HCT116 (cell line): Measurements from ENCODE around the gene ABTB2. TPM values are rescaled to one million over a fixed set of nuclear protein-coding genes. Genes with fewer than 3 reads are reported as not detected.

Experiments
- ATAC-seq: fragments of 200-7000 bp; cut with Tn5 transposase; 2 replicates; pipeline ENCODE4 v1.9.1; 2020; ENCODE audit warnings: mild to moderate bottlenecking, moderate library complexity
- BruUV-seq: library from RNA; stranded (reverse); fragments of 400-500 nt; replicated peaks from 2 replicates; lab custom pipeline; 2021; lab: Mats Ljungman, UMichigan
- CTCF ChIA-PET: fragments of 300-600 bp; sonication (Branson Sonifier 250); formaldehyde crosslinking; loops from one replicate; lab custom pipeline; 2021; ENCODE audit warnings: antibody characterized with exemption; lab: Charles Lee
- POLR2A ChIA-PET: fragments of 300-600, 350-600 bp; sonication (Branson Sonifier 250); formaldehyde crosslinking; loops from one replicate; lab custom pipeline; 2021; ENCODE audit warnings: antibody characterized with exemption; lab: Charles Lee
- RAD21 ChIA-PET, 2 experiments: fragments of 300-600 bp; sonication (Branson Sonifier 250); formaldehyde crosslinking; loops; one replicate each; lab custom pipeline; 2023; ENCODE audit warnings: low total read pairs in 2 of 2; ENCODE audit not compliant: uncharacterized antibody in 2 of 2, unreplicated experiment in 2 of 2, low non-redundant PET in 1 of 2; lab: Charles Lee
- DNase-seq: peaks from one replicate; pipeline ENCODE4 v3.0.0-alpha.2; 2010; ENCODE audit warnings: low read depth, low spot score
- H2AFZ ChIP-seq: fragments of 200-600 bp; shearing (Covaris generic), sonication (generic); 2 replicates; pipeline ENCODE4 v1.6.1; 2017; ENCODE audit warnings: low read depth, mixed run types, mixed read lengths, antibody characterized with exemption, low read length; ENCODE audit not compliant: poor library complexity, severe bottlenecking
- H3K27ac ChIP-seq: 2 replicates; pipeline ENCODE4 v1.5.1; 2012; ENCODE audit warnings: low read depth, low read length
- H3K27me3 ChIP-seq: fragments of 200-600 bp; sonication (generic); 2 replicates; pipeline ENCODE4 v1.6.1; 2016; ENCODE audit warnings: mixed run types, low read length, mixed read lengths; ENCODE audit not compliant: insufficient read depth
- H3K36me3 ChIP-seq, 2 experiments: fragments of 200-500 bp in 1 of 2; fragments of 200-600 bp in 1 of 2; sonication (Bioruptor generic) in 1 of 2; sonication (generic) in 1 of 2; 2 replicates each; pipeline versions ENCODE4 v1.5.1 to v1.6.1; 2014 to 2016; ENCODE audit warnings: low read length in 2 of 2, inconsistent platforms in 1 of 2, mixed read lengths in 1 of 2, mixed run types in 1 of 2; ENCODE audit not compliant: insufficient read depth in 2 of 2, control insufficient read depth in 1 of 2
- H3K4me1 ChIP-seq, 2 experiments: fragments of 200-600 bp in 1 of 2; sonication (generic) in 1 of 2; 2 replicates each; pipeline versions ENCODE4 v1.5.1 to v1.6.1; 2012 to 2017; ENCODE audit warnings: low read length in 2 of 2, inconsistent platforms in 1 of 2, mild to moderate bottlenecking in 1 of 2, mixed read lengths in 1 of 2, mixed run types in 1 of 2, moderate library complexity in 1 of 2; ENCODE audit not compliant: insufficient read depth in 2 of 2, control insufficient read depth in 1 of 2
- H3K4me2 ChIP-seq: fragments of 200-600 bp; sonication (generic); 2 replicates; pipeline ENCODE4 v1.6.1; 2017; ENCODE audit warnings: mixed run types, low read length, mixed read lengths
- H3K4me3 ChIP-seq, 2 experiments: fragments of 200-600 bp in 1 of 2; sonication (generic) in 1 of 2; replicated peaks in 1 of 2; 2 replicates each; pipeline ENCODE4 v1.5.1; 2011 to 2016; ENCODE audit warnings: low read length in 2 of 2, control low read depth in 1 of 2, low read depth in 1 of 2, mild to moderate bottlenecking in 1 of 2, mixed read lengths in 1 of 2, mixed run types in 1 of 2
- H3K79me2 ChIP-seq: fragments of 200-600 bp; sonication (generic); 2 replicates; pipeline ENCODE4 v1.6.1; 2017; ENCODE audit warnings: mild to moderate bottlenecking, mixed run types, low read length, moderate library complexity, mixed read lengths; ENCODE audit not compliant: insufficient read depth
- H3K9ac ChIP-seq: fragments of 200-600 bp; sonication (generic); 2 replicates; pipeline ENCODE4 v1.6.1; 2016; ENCODE audit warnings: low read length, mixed read lengths
- H3K9me2 ChIP-seq: fragments of 200-600 bp; sonication (generic), shearing (Covaris generic); 2 replicates; pipeline ENCODE4 v1.6.1; 2017; ENCODE audit warnings: mixed run types, mild to moderate bottlenecking, moderate library complexity; ENCODE audit not compliant: insufficient read depth
- H3K9me3 ChIP-seq, 2 experiments: fragments of 200-500 bp in 1 of 2; fragments of 200-600 bp in 1 of 2; sonication (Bioruptor generic) in 1 of 2; sonication (generic) in 1 of 2; 2 replicates each; pipeline ENCODE4 v1.6.1; 2014 to 2017; ENCODE audit warnings: low read length in 2 of 2, mixed read lengths in 2 of 2, inconsistent platforms in 1 of 2, low read depth in 1 of 2, mild to moderate bottlenecking in 1 of 2, mixed run types in 1 of 2, moderate library complexity in 1 of 2; ENCODE audit not compliant: control insufficient read depth in 1 of 2, insufficient read depth in 1 of 2
- H4K20me1 ChIP-seq: fragments of 200-600 bp; sonication (generic), shearing (Covaris generic); 2 replicates; pipeline ENCODE4 v1.6.1; 2017; ENCODE audit warnings: mixed run types, mild to moderate bottlenecking, moderate library complexity; ENCODE audit not compliant: insufficient read depth
- CEBPB ChIP-seq: IDR thresholded peaks from 2 replicates; pipeline ENCODE4 v1.6.1; 2012; ENCODE audit warnings: low read depth
- EZH2 ChIP-seq: fragments of 200-600 bp; sonication (generic); IDR thresholded peaks from 2 replicates; pipeline ENCODE4 v1.6.1; 2017; ENCODE audit warnings: antibody characterized with exemption, mixed run types
- EZH2phosphoT487 ChIP-seq: fragments of 200-600 bp; IDR thresholded peaks from 2 replicates; pipeline ENCODE4 v1.6.1; 2018; ENCODE audit warnings: antibody characterized with exemption, borderline replicate concordance
- SIN3A ChIP-seq: IDR thresholded peaks from 2 replicates; pipeline ENCODE4 v1.6.1; 2012; ENCODE audit warnings: low read depth
- TCF7L2 ChIP-seq: IDR thresholded peaks from 2 replicates; pipeline ENCODE4 v1.7.0; 2011; ENCODE audit warnings: borderline replicate concordance, inconsistent platforms; ENCODE audit not compliant: insufficient read depth, insufficient read length; ENCODE audit errors: extremely low read depth
- intact Hi-C: fragments of 100-400 bp; cut with micrococcal nuclease; formaldehyde crosslinking; loops from 2 replicates; pipeline ENCODE4 v1.10.0; 2022
- total RNA-seq: library from RNA; stranded (reverse); gene quantifications from one replicate; pipeline ENCODE4 v1.2.1, GENCODE V29; 2021; ENCODE audit not compliant: unreplicated experiment
- TF ChIP-seq, protein P1 (sequence below): IDR thresholded peaks from 2 replicates; pipeline ENCODE4 v1.6.1; 2012; ENCODE audit warnings: low read depth
- TF ChIP-seq, protein P2 (sequence below): IDR thresholded peaks from 2 replicates; pipeline ENCODE4 v1.6.1; 2012

ABTB2 gene
- total RNA-seq, 1 experiment from 2014 or later: 6.8 TPM

DNA sequence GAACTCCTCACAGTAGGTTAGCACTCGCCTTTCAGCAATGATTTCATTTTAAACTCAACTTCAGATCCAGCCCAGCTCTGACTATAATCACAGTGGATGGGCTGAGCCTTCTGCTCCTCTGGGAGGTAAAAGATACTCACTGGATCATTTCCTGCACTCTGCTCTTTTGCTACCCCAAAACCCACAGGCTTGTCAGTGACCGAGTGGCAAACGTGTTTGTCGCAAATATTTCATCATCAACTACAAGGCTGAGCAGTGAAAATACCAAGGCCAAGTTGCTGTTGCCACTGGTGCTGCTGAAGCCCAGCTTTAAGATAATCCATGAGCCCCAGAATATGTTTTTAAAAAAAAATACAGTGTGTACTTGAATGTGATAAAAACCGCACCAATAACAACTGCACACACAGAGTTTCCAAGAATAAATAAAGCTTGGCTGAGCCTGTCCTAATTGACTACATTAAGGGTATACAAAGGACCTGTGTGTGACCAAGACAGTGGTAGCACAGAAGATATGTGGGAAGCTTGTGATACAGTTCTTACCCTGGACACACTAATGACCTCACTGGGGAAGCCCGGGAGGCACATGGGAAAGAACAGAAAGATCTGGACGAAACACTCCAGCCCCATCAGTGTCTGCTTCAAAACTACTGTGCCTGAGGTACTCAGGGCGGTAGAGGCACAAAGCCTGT is 41.3 kb downstream of the ABTB2 start:
- no peak overlapping the region for H3K4me2 ChIP-seq
- ChIA-PET POLR2A (no interaction called here), RAD21 (no interaction called here), CTCF (no interaction called here)
- intact Hi-C loops: no loop called here
- no peaks in the 10 kb centered on the region for H3K9me2 ChIP-seq
- H3K9ac ChIP-seq: no peak overlapping the region
- no peak for DNase-seq
- no peaks in the 10 kb centered on the region for H3K36me3 ChIP-seq
- H3K27me3 ChIP-seq: no peaks in the 10 kb centered on the region
- H4K20me1 ChIP-seq: no peaks in the 10 kb centered on the region
- no peak for TF ChIP-seq TCF7L2
- TF ChIP-seq, protein P1, sequence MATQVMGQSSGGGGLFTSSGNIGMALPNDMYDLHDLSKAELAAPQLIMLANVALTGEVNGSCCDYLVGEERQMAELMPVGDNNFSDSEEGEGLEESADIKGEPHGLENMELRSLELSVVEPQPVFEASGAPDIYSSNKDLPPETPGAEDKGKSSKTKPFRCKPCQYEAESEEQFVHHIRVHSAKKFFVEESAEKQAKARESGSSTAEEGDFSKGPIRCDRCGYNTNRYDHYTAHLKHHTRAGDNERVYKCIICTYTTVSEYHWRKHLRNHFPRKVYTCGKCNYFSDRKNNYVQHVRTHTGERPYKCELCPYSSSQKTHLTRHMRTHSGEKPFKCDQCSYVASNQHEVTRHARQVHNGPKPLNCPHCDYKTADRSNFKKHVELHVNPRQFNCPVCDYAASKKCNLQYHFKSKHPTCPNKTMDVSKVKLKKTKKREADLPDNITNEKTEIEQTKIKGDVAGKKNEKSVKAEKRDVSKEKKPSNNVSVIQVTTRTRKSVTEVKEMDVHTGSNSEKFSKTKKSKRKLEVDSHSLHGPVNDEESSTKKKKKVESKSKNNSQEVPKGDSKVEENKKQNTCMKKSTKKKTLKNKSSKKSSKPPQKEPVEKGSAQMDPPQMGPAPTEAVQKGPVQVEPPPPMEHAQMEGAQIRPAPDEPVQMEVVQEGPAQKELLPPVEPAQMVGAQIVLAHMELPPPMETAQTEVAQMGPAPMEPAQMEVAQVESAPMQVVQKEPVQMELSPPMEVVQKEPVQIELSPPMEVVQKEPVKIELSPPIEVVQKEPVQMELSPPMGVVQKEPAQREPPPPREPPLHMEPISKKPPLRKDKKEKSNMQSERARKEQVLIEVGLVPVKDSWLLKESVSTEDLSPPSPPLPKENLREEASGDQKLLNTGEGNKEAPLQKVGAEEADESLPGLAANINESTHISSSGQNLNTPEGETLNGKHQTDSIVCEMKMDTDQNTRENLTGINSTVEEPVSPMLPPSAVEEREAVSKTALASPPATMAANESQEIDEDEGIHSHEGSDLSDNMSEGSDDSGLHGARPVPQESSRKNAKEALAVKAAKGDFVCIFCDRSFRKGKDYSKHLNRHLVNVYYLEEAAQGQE: no peak
- no peak for TF ChIP-seq EZH2
- TF ChIP-seq, protein P2, sequence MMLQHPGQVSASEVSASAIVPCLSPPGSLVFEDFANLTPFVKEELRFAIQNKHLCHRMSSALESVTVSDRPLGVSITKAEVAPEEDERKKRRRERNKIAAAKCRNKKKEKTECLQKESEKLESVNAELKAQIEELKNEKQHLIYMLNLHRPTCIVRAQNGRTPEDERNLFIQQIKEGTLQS: no peak
- TF ChIP-seq CEBPB: no peak
- TF ChIP-seq EZH2phosphoT487: no peak
- TF ChIP-seq SIN3A: no peak
- H3K9me3 ChIP-seq: no peaks in the 10 kb centered on the region
- ATAC-seq: no peak
- BruUV-seq: no TSS peak
- no peaks in the 10 kb centered on the region for H3K79me2 ChIP-seq
- H3K4me3 ChIP-seq: no peak overlapping the region
- H3K4me1 ChIP-seq: peaks cover 11 to 24% of the 10 kb centered on the region in 2 experiments
- H3K27ac ChIP-seq: no peak overlapping the region
- H2AFZ ChIP-seq: no peak overlapping the region
